Measurements from ENCODE around the gene CDHR5. TPM values are rescaled to one million over a fixed set of nuclear protein-coding genes. Genes with fewer than 3 reads are reported as not detected.

Gene CDHR5
- total RNA-seq, 1 donor, result not detected

DNA sequence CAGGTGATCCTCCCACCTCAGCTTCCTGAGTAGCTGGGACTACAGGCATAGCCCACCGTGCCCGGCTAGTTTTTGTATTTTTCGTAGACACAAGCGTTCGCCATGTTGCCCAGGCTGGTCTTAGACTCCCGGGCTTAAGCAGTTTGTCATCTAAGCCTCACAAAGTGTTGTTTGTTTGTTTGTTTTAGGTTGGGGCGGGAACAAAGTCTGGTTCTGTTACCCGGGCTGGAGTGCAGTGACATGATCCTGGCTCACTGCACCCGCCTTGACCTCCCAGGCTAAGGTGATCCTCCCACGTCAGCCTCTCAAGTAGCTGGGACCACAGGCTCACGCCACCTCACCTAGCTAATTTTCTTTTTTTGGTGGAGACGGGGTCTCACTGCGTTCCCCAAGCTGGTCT, 21.6 kb downstream of the CDHR5 start:
- no peak for TF ChIP-seq CTCF (IDR thresholded peaks at IDR 0.05; ENCODE audit: insufficient read depth, low read length)
- DNase-seq (ENCODE audit: low read depth), result no peak
- no peak overlapping the region for H3K4me3 ChIP-seq (ENCODE audit: low read depth, low read length)

DNA sequence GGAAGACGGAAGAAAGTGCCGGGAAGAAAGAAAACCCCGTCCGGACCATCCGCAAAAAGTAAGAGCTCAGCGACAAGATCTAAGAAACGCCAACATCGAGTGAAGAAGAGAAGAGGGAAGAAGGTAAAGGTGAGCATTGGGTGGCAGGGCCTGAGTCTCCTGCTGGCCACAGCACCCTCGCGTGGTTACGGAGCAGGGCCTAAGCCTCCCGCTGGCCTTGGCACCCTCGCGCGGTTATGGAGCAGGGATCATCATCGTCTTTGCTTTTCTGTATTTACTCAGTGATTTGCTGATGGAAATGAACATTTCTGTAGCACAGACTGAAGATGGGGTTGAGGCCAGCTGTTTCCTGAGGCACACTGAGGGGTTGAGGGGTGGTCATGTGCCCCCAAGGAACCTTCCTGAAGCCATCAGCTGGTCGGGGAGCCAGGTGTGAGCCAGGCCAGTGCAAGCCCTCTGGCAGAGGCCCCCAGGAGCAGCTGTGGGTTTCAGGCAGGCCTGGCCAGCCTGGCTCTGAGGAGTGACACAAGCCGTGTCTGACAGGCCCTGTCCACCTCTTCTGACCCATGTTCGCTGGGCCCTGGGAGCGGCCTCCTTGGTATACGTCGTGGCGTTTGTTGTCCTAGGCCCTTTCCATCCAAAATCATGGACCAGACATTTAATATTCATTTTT, 23.0 kb downstream of the CDHR5 start:
- DNase-seq (ENCODE audit: low read depth), result no peak
- H3K4me3 ChIP-seq (ENCODE audit: low read depth, low read length), result no peak overlapping the region
- TF ChIP-seq CTCF (IDR thresholded peaks at IDR 0.05; ENCODE audit: insufficient read depth, low read length), result no peak

DNA sequence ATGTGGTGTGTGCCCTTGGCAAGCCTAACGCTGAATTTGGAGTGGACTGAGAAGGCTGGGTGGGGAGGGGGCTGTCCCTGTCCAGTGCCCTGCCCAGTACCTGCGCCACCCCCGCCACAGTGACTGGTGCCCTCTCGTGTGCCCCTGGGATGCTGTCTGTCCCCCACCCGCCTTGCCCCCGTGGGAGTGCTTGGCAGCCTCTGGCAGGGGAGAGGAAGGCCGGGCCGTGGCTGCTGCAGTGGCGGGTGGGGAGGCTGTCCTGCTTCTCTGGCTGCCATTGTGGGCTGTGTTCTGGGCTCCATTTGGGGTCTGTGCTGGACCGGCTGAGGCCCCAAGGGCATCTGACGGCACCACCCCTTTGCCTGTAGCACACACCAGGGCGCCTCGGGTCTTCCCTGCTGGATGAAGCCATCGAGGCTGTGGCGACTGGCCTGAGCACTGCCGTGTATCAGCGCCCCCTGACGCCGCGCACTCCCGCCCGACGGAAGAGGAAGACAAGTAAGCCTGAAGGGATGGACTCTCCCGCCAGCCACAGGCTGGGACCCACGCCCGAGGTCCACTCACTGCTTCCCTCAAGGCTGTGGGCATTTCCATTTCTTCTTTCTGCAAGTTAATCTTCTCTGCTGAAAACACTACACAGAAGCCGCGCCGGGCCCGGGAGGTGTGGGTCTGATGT, 26.6 kb downstream of the CDHR5 start:
- TF ChIP-seq CTCF (IDR thresholded peaks at IDR 0.05; ENCODE audit: insufficient read depth, low read length), result no peak
- no peak for DNase-seq (ENCODE audit: low read depth)
- no peak overlapping the region for H3K4me3 ChIP-seq (ENCODE audit: low read depth, low read length)

GRCh38 chr11:597166-597725, 27.5 kb downstream of the CDHR5 start:
- DNase-seq (ENCODE audit: low read depth), result no peak
- H3K4me3 ChIP-seq (ENCODE audit: low read depth, low read length), result no peak overlapping the region
- TF ChIP-seq CTCF (IDR thresholded peaks at IDR 0.05; ENCODE audit: insufficient read depth, low read length), result no peak

- no peak for TF ChIP-seq CTCF (IDR thresholded peaks at IDR 0.05; ENCODE audit: insufficient read depth, low read length)
- no peak overlapping the region for H3K4me3 ChIP-seq (ENCODE audit: low read depth, low read length)
- DNase-seq (ENCODE audit: low read depth), result no peak
Observed at GRCh38 chr11:596374-596773, 28.4 kb downstream of the CDHR5 start.

DNA sequence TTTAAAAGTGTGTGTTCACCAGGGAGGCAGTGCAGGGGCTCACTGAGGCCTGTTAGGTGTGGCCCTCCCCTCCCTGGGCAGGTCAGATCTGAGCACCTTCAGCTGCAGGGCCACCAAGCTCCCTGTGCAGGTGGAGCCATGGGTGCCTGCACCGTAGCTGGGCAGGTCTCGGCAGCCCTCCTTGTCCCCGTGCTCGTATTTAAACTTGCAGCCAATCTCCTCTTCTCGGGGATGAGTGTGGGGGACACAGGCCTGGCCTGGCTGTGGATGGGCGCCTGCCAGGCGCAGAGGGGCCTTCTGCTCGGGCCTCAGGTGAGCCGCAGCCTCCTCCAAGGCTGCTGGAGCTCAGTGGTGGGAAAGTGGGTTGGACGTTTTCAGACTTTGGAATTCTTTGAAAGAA, 29.4 kb downstream of the CDHR5 start:
- TF ChIP-seq CTCF (IDR thresholded peaks at IDR 0.05; ENCODE audit: insufficient read depth, low read length), result no peak
- H3K4me3 ChIP-seq (ENCODE audit: low read depth, low read length), result no peak overlapping the region
- no peak for DNase-seq (ENCODE audit: low read depth)
